GM21528 (cell line): ENCODE results near the gene DAB2IP.
"Not testable (repeated sequence)": the region's sequence is repeated elsewhere in the genome, so short reads cannot be mapped to it uniquely, and the experiment has no call there.

ENCODE experiments used
- ATAC-seq: cut with Tn5 transposase; IDR thresholded peaks from one replicate; pipeline ENCODE4 v1.9.1; 2021; ENCODE audit warnings: mild to moderate bottlenecking, moderate library complexity; ENCODE audit not compliant: unreplicated experiment, low FRiP score

DAB2IP gene

GRCh38 chr9:121651295-121652020 is at the start of gene DAB2IP:
TSS of gene DAB2IP (plus strand) at chr9:121651634. CDS start at chr9:121651776, 142 bp downstream.
- ATAC-seq = no peak

GRCh38 chr9:121603028-121603427 is 48.4 kb upstream of the DAB2IP start:
- ATAC-seq = no peak

GRCh38 chr9:121604242-121604641 is 47.2 kb upstream of the DAB2IP start:
- ATAC-seq = no peak

GRCh38 chr9:121604654-121605053 is 46.8 kb upstream of the DAB2IP start:
- no peak for ATAC-seq

- no peak for ATAC-seq
These were observed 43.8 kb upstream of the DAB2IP start for GRCh38 chr9:121607434-121608167.

- ATAC-seq = no peak
These were observed 43.1 kb upstream of the DAB2IP start for GRCh38 chr9:121608168-121608853.

GRCh38 chr9:121609822-121610637 is 41.4 kb upstream of the DAB2IP start:
- ATAC-seq = no peak

- ATAC-seq = no peak
These were observed 40.8 kb upstream of the DAB2IP start for GRCh38 chr9:121610638-121610953.

GRCh38 chr9:121612511-121612998 is 38.9 kb upstream of the DAB2IP start:
- ATAC-seq = no peak

GRCh38 chr9:121613009-121613752 is 38.3 kb upstream of the DAB2IP start:
- ATAC-seq = no peak

- no peak for ATAC-seq
These were observed 35.2 kb upstream of the DAB2IP start for GRCh38 chr9:121616123-121616755.

- no peak for ATAC-seq
These were observed 32.9 kb upstream of the DAB2IP start for GRCh38 chr9:121618504-121618903.

GRCh38 chr9:121618910-121619309 is 32.5 kb upstream of the DAB2IP start:
- not testable (repeated sequence) for ATAC-seq

GRCh38 chr9:121619545-121620324 is 31.7 kb upstream of the DAB2IP start:
- ATAC-seq = no peak

GRCh38 chr9:121620325-121620673 is 31.1 kb upstream of the DAB2IP start:
- ATAC-seq = no peak

- no peak for ATAC-seq
These were observed 30.5 kb upstream of the DAB2IP start for GRCh38 chr9:121620777-121621449.

GRCh38 chr9:121622387-121623203 is 28.8 kb upstream of the DAB2IP start:
- no peak for ATAC-seq
